ENCODE data around the gene NBPF4. TPM values are rescaled to one million over a fixed set of nuclear protein-coding genes. Genes with fewer than 3 reads are reported as not detected.
"Not testable (repeated sequence)": the region's sequence is repeated elsewhere in the genome, so short reads cannot be mapped to it uniquely, and the experiment has no call there.

NBPF4 gene
- total and polyA plus RNA-seq, 7 donors, result 0.20 TPM; not detected in 6

DNA sequence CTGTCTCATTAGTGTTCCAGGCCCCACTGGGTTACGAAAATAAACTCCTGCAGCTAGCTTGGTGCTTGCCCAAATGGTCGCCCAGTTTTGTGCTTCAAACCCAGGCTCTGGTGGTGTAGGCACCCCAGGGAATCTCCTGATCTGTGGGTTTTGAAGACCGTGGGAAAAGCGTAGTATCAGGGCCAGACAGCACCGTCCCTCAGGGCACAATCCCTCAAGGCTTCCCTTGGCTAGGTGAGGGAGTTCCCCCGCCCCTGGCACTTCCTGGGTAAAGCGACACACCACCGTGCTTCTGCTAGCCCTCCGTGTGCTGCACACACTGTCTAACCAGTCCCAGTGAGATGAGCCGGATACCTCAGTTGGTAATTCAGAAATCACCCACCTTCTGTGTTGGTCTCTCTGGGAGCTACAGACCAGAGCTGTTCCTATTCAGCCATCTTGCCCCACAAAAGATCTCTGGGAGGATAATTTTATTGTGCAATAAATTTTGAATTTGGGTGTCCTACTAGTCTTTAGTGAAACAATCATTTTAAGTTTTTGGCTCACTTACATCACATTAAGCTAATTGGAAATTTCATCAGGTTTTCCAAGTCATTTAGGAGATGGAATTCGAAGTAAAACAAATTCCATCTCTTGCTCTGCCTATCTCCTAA, 34.3 kb downstream of the NBPF4 start:
- TF ChIP-seq, protein P1, sequence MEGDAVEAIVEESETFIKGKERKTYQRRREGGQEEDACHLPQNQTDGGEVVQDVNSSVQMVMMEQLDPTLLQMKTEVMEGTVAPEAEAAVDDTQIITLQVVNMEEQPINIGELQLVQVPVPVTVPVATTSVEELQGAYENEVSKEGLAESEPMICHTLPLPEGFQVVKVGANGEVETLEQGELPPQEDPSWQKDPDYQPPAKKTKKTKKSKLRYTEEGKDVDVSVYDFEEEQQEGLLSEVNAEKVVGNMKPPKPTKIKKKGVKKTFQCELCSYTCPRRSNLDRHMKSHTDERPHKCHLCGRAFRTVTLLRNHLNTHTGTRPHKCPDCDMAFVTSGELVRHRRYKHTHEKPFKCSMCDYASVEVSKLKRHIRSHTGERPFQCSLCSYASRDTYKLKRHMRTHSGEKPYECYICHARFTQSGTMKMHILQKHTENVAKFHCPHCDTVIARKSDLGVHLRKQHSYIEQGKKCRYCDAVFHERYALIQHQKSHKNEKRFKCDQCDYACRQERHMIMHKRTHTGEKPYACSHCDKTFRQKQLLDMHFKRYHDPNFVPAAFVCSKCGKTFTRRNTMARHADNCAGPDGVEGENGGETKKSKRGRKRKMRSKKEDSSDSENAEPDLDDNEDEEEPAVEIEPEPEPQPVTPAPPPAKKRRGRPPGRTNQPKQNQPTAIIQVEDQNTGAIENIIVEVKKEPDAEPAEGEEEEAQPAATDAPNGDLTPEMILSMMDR (IDR thresholded peaks at IDR 0.05), result no peak
- TF ChIP-seq POLR2AphosphoS5 (IDR thresholded peaks at IDR 0.05) (no peak), POLR2A (IDR thresholded peaks at IDR 0.05) (no peak), EP300 (IDR thresholded peaks at IDR 0.05) (no peak)
- Histone ChIP-seq H3K4me3 (no peak overlapping the region), H3K27ac (no peak overlapping the region), H3K4me1 (no peaks in the 10 kb centered on the region), H3K9me3 (no peaks in the 10 kb centered on the region), H3K36me3 (no peaks in the 10 kb centered on the region), H3K27me3 (peaks cover 0 to 13% (median 0%) of the 10 kb centered on the region in 3 donors)
- intact Hi-C loops (cut with DNase I), result no loop called here
- no peak for DNase-seq
- WGBS, 2 donors, result 79 to 82% methylated on average over 11 of the region's 11 CpGs

DNA sequence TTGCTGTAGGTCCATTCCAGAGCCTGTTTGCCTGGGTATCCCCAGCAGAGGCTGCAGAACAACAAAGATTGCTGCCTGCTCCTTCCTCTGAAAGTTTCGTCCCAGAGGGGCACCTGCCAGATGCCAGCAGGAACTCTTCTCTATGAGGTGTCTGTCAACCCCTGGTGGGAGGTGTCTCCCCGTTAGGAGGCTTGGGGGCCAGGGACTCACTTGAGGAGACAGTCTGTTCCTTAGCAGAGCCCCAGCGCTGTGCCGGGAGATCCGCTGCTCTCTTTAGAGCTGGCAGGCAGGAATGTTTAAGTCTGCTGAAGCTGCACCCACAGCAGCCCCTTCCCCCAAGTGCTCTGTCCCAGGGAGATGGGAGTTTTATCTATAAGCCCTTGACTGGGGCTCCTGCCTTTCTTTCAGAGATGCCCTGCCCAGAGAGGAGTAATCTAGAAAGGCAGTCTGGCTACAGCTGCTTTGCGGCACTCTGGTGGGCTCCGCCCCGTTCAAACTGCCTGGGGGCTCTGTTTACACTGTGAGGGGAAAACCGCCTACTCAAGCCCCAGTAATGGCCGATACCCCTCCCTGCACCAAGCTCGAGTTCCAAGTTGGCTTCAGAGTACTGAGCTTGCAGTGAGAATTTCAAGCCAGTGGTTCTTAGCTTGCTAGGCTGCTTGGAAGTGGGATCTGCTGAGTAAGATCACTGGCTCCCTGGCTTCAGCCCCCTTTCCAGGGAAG, 35.0 kb downstream of the NBPF4 start:
- Histone ChIP-seq H3K36me3 (no peaks in the 10 kb centered on the region), H3K4me1 (no peaks in the 10 kb centered on the region), H3K27ac (no peak overlapping the region), H3K9me3 (no peaks in the 10 kb centered on the region), H3K4me3 (no peak overlapping the region), H3K27me3 (peaks cover 0 to 13% (median 0%) of the 10 kb centered on the region in 3 donors)
- WGBS, 2 donors, result 74 to 80% methylated on average over 11 of the region's 11 CpGs
- TF ChIP-seq, protein P1 (IDR thresholded peaks at IDR 0.05), result no peak
- TF ChIP-seq POLR2A (IDR thresholded peaks at IDR 0.05) (no peak), POLR2AphosphoS5 (IDR thresholded peaks at IDR 0.05) (no peak), EP300 (IDR thresholded peaks at IDR 0.05) (no peak)
- no peak for DNase-seq
- intact Hi-C loops (cut with DNase I), result no loop called here

DNA sequence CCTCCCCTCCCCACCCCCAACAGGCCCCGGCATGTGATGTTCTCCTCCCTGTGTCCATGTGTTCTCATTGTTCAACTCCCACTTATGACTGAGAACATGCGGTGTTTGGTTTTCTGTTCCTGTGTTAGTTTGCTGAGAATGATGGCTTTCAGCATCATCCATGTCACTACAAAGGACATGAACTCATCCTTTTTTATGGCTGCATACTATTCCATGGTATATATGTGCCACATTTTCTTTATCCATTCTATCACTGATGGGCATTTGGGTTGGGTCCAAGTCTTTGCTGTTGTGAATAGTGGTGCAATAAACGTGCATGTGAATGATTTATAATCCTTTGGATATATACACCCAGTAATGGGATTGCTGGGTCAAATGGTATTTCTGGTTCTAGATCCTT, 40.3 kb downstream of the NBPF4 start:
- H3K9me3 ChIP-seq; H3K27me3 ChIP-seq; H3K27ac ChIP-seq; intact Hi-C loops (cut with DNase I); H3K36me3 ChIP-seq; H3K4me3 ChIP-seq; DNase-seq: not testable (repeated sequence)
- WGBS, 2 donors, result 75 to 87% methylated on average over 3 of the region's 3 CpGs
- peaks cover 0 to 14% (median 11%) of the 10 kb centered on the region in 4 donors for H3K4me1 ChIP-seq

DNA sequence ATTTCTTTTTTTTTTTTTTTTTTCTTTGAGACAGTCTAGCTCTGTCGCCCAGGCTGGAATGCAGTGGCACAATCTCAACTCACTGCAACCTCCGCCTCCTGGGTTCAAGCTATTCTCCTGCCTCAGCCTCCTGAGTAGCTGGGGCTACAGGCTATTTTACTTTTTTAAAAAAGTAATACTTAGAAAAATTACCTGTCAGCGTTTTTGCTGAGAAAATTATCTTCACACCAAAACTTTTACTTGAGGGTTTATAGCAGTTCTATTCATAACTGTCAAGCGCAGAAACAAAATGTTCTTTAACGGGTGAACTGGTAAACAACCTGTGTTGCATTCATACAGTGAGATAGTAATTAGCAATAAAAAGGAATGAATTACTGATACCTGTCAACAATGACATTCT, 42.2 kb downstream of the NBPF4 start:
- Histone ChIP-seq H3K27ac (no peak overlapping the region), H3K36me3 (no peaks in the 10 kb centered on the region), H3K9me3 (no peaks in the 10 kb centered on the region), H3K27me3 (no peaks in the 10 kb centered on the region), H3K4me3 (no peak overlapping the region), H3K4me1 (peaks cover 0 to 30% (median 21%) of the 10 kb centered on the region in 4 donors)
- 80 to 90% methylated on average over 5 of the region's 5 CpGs for WGBS, 2 donors
- DNase-seq, result no peak
- TF ChIP-seq POLR2A (IDR thresholded peaks at IDR 0.05) (no peak), EP300 (IDR thresholded peaks at IDR 0.05) (no peak), POLR2AphosphoS5 (IDR thresholded peaks at IDR 0.05) (no peak)
- TF ChIP-seq, protein P1 (IDR thresholded peaks at IDR 0.05), result no peak
- intact Hi-C loops (cut with DNase I), result no loop called here

DNA sequence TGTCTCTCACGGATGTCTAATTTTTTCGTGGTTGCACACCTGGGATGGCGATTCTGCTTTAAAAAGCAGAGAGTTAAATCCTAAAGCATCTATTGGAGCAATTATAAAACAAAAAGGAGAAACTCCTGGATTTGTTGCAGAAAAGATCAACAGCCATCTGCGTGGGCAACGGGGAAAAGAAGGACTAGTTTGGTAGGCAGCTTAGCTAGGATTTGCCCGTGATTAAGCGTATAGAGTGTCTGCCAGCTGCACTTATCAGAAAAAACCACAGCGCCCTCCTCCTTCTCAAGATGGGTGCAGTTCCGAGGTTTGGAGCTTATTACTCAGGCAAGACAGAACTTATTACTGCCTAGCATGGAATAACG, 43.2 kb downstream of the NBPF4 start:
- Histone ChIP-seq H3K9me3 (no peaks in the 10 kb centered on the region), H3K27me3 (no peaks in the 10 kb centered on the region), H3K4me1 (peaks cover 0 to 31% (median 21%) of the 10 kb centered on the region in 4 donors), H3K36me3 (peaks cover 0 to 9% (median 0%) of the 10 kb centered on the region in 4 donors), H3K4me3 (peak overlapping the region; percentile 87 to 93 (median 90)), H3K27ac (peak overlapping the region; percentile 87 to 94 (median 91))
- 0 to 1% methylated on average over 10 of the region's 10 CpGs for WGBS, 2 donors
- intact Hi-C loops (cut with DNase I), result no loop called here
- DNase-seq, result no peak
- TF ChIP-seq, protein P1 (IDR thresholded peaks at IDR 0.05), result peak in 2 of 4 experiments; percentile 11 to 12
- TF ChIP-seq POLR2A (IDR thresholded peaks at IDR 0.05) (no peak), POLR2AphosphoS5 (IDR thresholded peaks at IDR 0.05) (no peak)

Data from sigmoid colon (tissue), 7 donors.